Pancreas (tissue), 10 donors: ENCODE results near the gene KAZN. TPM values are rescaled to one million over a fixed set of nuclear protein-coding genes. Genes with fewer than 3 reads are reported as not detected.

Experiments used
- ATAC-seq, 4 donors: fragments of 200-7000 bp; cut with Tn5 transposase; one replicate each; pipeline versions ENCODE4 v1.8.0 to v1.9.1; 2020; ENCODE audit warnings: mild to moderate bottlenecking in 4 of 4, moderate library complexity in 4 of 4
- DNase-seq, 6 donors: peaks; one replicate each; pipeline ENCODE4 v3.0.0-alpha.2; 2020
- FAIRE-seq: peaks from 2 replicates; lab custom pipeline; 2012; peaks lifted over from hg19 to GRCh38; lab: Jason Lieb, UNC
- H3K27ac ChIP-seq, 4 donors: fragments of 200-600 bp; sonication (generic); 1 replicate in 3 of 4; 2 replicates in 1 of 4; pipeline versions ENCODE4 v1.5.0 to v1.8.0; 2020
- H3K27me3 ChIP-seq, 4 donors: fragments of 200-600 bp; one replicate each; pipeline ENCODE4 v1.8.0; 2021
- H3K36me3 ChIP-seq, 3 donors: fragments of 200-600 bp; sonication (generic) in 1 of 3; one replicate each; pipeline versions ENCODE4 v1.5.0 to v1.8.0; 2020 to 2021
- H3K4me1 ChIP-seq, 3 donors: fragments of 200-600 bp; one replicate each; pipeline ENCODE4 v1.8.0; 2021
- H3K4me3 ChIP-seq, 4 donors: fragments of 200-600 bp; sonication (generic) in 2 of 4; one replicate each; pipeline versions ENCODE4 v1.5.0 to v1.8.0; 2020 to 2021
- H3K9me3 ChIP-seq, 4 donors: fragments of 200-600 bp; one replicate each; pipeline ENCODE4 v1.8.0; 2021
- WGBS, 2 donors: extraction: QIAGEN DNeasy Blood & Tissue Kit; methylation state at CpG; one replicate each; pipeline ENCODE4 v1.1.7; 2013; 5-methylcytosine and 5-hydroxymethylcytosine counted together
- intact Hi-C, 3 donors: fragments of 100-400 bp; cut with DNase I; formaldehyde crosslinking; loops; one replicate each; pipeline versions ENCODE4 v1.11.1 to v1.14.2; 2022
- polyA plus RNA-seq, 2 donors: library from polyadenylated mRNA; stranded (reverse); fragments of 200-250 nt; gene quantifications; one replicate each; pipeline ENCODE4 v1.2.3, GENCODE V29; 2013
- total RNA-seq, 6 donors: library from RNA; stranded (reverse); fragmentation: NEBNext Ultra II Directional in 4 of 6; extraction: Animal tissue kit (Norgen Biotek cat#: 25700) in 4 of 6; gene quantifications; one replicate each; pipeline versions ENCODE4 v1.2.1 to v1.2.4, GENCODE V29; 2021 to 2023
- TF ChIP-seq, protein P1 (sequence below), 4 donors: fragments of 200-600 bp; sonication (generic) in 3 of 4; IDR thresholded peaks; one replicate each; pipeline versions ENCODE4 v1.5.0 to v1.8.0; 2021; ENCODE audit warnings: antibody characterized with exemption in 4 of 4
- donor health status: healthy with polysubstance abuse.
- donor health status: DM: no; HTN: no; CAD: no; lungs with moderate emphysema.
- donor health status: DM: no; HTN: no; CAD: no.
- donor health status: control.
- donor health status: control.
- donor health status: Bipolar disorder and iron deficiency.
- donor health status: DM: yes; HTN: yes; CAD: no.
- donor health status: DM: no; HTN: no; CAD: no.
- donor health status: DM: no; HTN: no; CAD: no.
- donor health status: DM: yes; HTN: yes; CAD: no.

KAZN gene
- total and polyA plus RNA-seq, 8 donors = 2.4 to 6.0 (median 4.1) TPM

DNA sequence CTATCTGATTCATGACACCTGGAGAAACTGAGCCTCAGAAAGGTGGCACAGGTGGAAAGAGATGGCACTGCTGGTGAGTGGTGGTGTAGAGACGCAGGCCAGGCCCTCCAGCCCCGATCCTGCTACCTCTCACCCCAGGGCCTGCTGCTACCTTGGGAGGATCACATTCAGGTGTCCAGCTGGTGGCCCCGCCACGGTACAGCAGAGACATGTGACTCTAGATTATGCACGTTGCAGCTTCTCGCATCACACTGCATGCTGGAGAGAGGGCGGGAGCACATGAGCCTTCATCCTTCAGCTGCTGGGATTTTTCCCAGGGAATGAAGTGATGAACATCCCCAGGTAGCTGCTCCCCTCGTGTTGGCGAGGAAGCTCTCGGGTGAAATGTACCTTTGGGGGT, 32.9 kb downstream of the KAZN start:
- H3K4me3 ChIP-seq = no peak overlapping the region
- H3K9me3 ChIP-seq = no peaks in the 10 kb centered on the region
- WGBS, 2 donors = 53 to 71% methylated on average over 10 of the region's 10 CpGs
- no peak for FAIRE-seq
- no peak for DNase-seq
- intact Hi-C loops = no loop called here
- TF ChIP-seq, protein P1, sequence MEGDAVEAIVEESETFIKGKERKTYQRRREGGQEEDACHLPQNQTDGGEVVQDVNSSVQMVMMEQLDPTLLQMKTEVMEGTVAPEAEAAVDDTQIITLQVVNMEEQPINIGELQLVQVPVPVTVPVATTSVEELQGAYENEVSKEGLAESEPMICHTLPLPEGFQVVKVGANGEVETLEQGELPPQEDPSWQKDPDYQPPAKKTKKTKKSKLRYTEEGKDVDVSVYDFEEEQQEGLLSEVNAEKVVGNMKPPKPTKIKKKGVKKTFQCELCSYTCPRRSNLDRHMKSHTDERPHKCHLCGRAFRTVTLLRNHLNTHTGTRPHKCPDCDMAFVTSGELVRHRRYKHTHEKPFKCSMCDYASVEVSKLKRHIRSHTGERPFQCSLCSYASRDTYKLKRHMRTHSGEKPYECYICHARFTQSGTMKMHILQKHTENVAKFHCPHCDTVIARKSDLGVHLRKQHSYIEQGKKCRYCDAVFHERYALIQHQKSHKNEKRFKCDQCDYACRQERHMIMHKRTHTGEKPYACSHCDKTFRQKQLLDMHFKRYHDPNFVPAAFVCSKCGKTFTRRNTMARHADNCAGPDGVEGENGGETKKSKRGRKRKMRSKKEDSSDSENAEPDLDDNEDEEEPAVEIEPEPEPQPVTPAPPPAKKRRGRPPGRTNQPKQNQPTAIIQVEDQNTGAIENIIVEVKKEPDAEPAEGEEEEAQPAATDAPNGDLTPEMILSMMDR (IDR thresholded peaks at IDR 0.05) = no peak
- peaks cover 0 to 3% (median 0%) of the 10 kb centered on the region in 4 donors for H3K27me3 ChIP-seq
- no peak for ATAC-seq
- no peaks in the 10 kb centered on the region for H3K36me3 ChIP-seq
- no peak overlapping the region for H3K27ac ChIP-seq
- no peaks in the 10 kb centered on the region for H3K4me1 ChIP-seq

DNA sequence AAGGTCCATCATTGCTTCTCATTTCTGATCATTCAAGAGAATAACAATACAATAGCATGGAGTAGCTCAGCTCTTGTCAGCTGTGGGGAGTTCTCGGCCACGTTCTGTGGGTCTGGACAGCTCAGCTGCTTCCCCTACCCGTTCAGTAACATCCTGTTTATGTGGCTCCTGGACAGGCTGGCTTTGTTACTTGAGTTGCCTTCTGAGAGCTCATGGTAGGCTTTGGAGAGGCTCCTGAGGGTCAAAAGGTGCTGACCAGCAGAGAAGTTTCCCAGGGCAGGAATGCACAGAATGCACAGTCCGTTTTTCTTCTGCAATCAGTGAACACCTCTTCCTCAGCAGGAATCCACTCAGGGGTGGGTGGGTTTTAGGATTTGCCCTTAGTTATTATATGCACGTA, 36.0 kb downstream of the KAZN start:
- intact Hi-C loops = no loop called here
- no peak for FAIRE-seq
- no peak overlapping the region for H3K27ac ChIP-seq
- TF ChIP-seq, protein P1 (IDR thresholded peaks at IDR 0.05) = no peak
- DNase-seq = no peak
- no peaks in the 10 kb centered on the region for H3K9me3 ChIP-seq
- H3K27me3 ChIP-seq = peaks cover 0 to 3% (median 0%) of the 10 kb centered on the region in 4 donors
- no peaks in the 10 kb centered on the region for H3K36me3 ChIP-seq
- WGBS, 2 donors = 26 to 37% methylated on average over 5 of the region's 5 CpGs
- no peak for ATAC-seq
- no peak overlapping the region for H3K4me3 ChIP-seq
- no peaks in the 10 kb centered on the region for H3K4me1 ChIP-seq

DNA sequence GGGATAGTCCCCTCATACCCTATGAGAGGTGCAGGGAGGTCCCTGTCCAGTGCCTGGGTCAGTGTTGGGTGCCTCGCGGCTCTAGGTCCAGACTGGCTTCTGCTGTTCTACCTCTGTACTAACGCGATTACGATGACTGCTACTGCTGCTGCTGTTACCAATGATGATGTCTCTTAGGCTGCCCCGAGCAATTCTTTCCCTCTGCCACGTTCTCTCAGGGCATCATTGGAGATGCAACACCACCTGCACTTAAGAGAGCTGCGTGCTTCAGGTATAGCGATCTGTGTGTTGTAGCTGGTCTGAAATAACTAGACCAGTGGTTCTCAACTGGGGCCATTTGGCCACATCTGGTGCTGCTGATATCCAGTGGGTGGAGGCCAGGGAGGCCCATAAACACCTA, 36.9 kb downstream of the KAZN start:
- FAIRE-seq = no peak
- TF ChIP-seq, protein P1 (IDR thresholded peaks at IDR 0.05) = no peak
- no peaks in the 10 kb centered on the region for H3K36me3 ChIP-seq
- H3K27me3 ChIP-seq = peaks cover 0 to 3% (median 0%) of the 10 kb centered on the region in 4 donors
- 81 to 98% methylated on average over 9 of the region's 9 CpGs for WGBS, 2 donors
- DNase-seq = no peak
- ATAC-seq = no peak
- no peaks in the 10 kb centered on the region for H3K9me3 ChIP-seq
- intact Hi-C loops = no loop called here
- H3K4me3 ChIP-seq = no peak overlapping the region
- no peaks in the 10 kb centered on the region for H3K4me1 ChIP-seq
- no peak overlapping the region for H3K27ac ChIP-seq

DNA sequence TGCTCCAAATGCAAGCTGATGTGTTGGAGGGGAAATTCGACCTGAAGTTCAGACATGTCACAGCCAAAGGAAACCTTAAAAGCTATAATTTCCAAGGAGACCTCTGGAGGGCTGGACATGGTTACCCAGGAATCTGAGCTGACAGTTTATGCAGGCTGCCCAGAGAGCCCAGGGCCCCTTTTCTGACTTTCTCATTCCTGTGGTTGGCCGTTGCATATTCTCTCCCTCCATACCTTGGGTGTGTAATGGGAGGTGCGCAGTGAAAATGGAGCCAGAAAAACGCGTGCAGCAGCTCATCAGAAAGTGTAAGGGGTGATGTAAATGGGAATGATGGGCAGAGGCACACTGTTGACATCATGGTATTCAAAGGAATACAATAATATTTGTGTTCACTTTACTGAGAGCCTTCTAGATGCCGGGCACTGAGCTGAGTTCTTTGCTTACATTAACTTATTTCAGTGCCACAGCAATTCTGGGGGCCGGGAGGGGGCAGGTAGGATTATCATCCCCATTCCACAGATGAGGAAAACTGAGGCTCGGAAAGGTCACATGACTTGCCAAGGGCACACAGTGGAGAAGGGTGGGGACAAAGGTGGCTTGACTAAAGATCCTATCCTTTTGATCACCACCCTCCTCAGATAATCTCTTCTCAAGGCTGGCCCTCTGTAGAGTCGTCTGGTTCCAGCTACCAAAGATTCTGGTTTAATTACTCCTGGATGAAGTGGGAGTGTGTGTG, 38.6 kb downstream of the KAZN start:
- H3K36me3 ChIP-seq = no peaks in the 10 kb centered on the region
- no peak for ATAC-seq
- no peaks in the 10 kb centered on the region for H3K9me3 ChIP-seq
- no peak for DNase-seq
- no peaks in the 10 kb centered on the region for H3K4me1 ChIP-seq
- H3K27me3 ChIP-seq = peaks cover 0 to 3% (median 0%) of the 10 kb centered on the region in 4 donors
- intact Hi-C loops = no loop called here
- H3K4me3 ChIP-seq = no peak overlapping the region
- no peak for FAIRE-seq
- no peak overlapping the region for H3K27ac ChIP-seq
- TF ChIP-seq, protein P1 (IDR thresholded peaks at IDR 0.05) = no peak
- 54 to 65% methylated on average over 9 of the region's 9 CpGs for WGBS, 2 donors
